ENCODE measurements around the gene CCNDBP1.

DNA sequence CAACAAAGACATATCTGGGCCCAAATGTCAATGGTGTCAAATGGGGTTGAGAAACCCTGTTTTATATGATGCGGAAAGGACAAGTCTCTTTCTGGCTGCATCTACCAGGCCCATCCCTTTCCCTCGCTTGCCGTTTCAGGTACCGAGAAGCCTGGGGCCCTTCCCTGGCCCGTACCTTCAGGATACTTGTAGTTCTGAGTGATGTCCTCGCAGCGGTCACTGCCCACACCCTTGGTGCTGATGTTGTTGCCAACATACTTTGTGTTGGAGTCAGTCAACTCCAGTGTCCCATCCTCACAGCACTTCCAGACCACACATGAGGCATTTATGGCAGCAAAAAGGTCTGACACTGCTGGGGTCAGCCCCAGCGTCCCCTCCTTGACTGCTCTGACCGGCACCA, 21.8 kb downstream of the CCNDBP1 start:
- TF ChIP-seq, protein P1, sequence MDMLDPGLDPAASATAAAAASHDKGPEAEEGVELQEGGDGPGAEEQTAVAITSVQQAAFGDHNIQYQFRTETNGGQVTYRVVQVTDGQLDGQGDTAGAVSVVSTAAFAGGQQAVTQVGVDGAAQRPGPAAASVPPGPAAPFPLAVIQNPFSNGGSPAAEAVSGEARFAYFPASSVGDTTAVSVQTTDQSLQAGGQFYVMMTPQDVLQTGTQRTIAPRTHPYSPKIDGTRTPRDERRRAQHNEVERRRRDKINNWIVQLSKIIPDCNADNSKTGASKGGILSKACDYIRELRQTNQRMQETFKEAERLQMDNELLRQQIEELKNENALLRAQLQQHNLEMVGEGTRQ (CRISPR knock-in tag; IDR thresholded peaks at IDR 0.05), result no peak
- TF ChIP-seq ETV6 (CRISPR knock-in tag; IDR thresholded peaks at IDR 0.05), result no peak
- TF ChIP-seq, protein P2, sequence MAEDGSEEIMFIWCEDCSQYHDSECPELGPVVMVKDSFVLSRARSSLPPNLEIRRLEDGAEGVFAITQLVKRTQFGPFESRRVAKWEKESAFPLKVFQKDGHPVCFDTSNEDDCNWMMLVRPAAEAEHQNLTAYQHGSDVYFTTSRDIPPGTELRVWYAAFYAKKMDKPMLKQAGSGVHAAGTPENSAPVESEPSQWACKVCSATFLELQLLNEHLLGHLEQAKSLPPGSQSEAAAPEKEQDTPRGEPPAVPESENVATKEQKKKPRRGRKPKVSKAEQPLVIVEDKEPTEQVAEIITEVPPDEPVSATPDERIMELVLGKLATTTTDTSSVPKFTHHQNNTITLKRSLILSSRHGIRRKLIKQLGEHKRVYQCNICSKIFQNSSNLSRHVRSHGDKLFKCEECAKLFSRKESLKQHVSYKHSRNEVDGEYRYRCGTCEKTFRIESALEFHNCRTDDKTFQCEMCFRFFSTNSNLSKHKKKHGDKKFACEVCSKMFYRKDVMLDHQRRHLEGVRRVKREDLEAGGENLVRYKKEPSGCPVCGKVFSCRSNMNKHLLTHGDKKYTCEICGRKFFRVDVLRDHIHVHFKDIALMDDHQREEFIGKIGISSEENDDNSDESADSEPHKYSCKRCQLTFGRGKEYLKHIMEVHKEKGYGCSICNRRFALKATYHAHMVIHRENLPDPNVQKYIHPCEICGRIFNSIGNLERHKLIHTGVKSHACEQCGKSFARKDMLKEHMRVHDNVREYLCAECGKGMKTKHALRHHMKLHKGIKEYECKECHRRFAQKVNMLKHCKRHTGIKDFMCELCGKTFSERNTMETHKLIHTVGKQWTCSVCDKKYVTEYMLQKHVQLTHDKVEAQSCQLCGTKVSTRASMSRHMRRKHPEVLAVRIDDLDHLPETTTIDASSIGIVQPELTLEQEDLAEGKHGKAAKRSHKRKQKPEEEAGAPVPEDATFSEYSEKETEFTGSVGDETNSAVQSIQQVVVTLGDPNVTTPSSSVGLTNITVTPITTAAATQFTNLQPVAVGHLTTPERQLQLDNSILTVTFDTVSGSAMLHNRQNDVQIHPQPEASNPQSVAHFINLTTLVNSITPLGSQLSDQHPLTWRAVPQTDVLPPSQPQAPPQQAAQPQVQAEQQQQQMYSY (CRISPR knock-in tag; IDR thresholded peaks at IDR 0.05), result no peak
- TF ChIP-seq, protein P3, sequence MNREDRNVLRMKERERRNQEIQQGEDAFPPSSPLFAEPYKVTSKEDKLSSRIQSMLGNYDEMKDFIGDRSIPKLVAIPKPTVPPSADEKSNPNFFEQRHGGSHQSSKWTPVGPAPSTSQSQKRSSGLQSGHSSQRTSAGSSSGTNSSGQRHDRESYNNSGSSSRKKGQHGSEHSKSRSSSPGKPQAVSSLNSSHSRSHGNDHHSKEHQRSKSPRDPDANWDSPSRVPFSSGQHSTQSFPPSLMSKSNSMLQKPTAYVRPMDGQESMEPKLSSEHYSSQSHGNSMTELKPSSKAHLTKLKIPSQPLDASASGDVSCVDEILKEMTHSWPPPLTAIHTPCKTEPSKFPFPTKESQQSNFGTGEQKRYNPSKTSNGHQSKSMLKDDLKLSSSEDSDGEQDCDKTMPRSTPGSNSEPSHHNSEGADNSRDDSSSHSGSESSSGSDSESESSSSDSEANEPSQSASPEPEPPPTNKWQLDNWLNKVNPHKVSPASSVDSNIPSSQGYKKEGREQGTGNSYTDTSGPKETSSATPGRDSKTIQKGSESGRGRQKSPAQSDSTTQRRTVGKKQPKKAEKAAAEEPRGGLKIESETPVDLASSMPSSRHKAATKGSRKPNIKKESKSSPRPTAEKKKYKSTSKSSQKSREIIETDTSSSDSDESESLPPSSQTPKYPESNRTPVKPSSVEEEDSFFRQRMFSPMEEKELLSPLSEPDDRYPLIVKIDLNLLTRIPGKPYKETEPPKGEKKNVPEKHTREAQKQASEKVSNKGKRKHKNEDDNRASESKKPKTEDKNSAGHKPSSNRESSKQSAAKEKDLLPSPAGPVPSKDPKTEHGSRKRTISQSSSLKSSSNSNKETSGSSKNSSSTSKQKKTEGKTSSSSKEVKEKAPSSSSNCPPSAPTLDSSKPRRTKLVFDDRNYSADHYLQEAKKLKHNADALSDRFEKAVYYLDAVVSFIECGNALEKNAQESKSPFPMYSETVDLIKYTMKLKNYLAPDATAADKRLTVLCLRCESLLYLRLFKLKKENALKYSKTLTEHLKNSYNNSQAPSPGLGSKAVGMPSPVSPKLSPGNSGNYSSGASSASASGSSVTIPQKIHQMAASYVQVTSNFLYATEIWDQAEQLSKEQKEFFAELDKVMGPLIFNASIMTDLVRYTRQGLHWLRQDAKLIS (CRISPR knock-in tag; IDR thresholded peaks at IDR 0.05; ENCODE audit: borderline replicate concordance), result no peak
- TF ChIP-seq SOX15 (CRISPR knock-in tag; IDR thresholded peaks at IDR 0.05), result no peak
- TF ChIP-seq, protein P4, sequence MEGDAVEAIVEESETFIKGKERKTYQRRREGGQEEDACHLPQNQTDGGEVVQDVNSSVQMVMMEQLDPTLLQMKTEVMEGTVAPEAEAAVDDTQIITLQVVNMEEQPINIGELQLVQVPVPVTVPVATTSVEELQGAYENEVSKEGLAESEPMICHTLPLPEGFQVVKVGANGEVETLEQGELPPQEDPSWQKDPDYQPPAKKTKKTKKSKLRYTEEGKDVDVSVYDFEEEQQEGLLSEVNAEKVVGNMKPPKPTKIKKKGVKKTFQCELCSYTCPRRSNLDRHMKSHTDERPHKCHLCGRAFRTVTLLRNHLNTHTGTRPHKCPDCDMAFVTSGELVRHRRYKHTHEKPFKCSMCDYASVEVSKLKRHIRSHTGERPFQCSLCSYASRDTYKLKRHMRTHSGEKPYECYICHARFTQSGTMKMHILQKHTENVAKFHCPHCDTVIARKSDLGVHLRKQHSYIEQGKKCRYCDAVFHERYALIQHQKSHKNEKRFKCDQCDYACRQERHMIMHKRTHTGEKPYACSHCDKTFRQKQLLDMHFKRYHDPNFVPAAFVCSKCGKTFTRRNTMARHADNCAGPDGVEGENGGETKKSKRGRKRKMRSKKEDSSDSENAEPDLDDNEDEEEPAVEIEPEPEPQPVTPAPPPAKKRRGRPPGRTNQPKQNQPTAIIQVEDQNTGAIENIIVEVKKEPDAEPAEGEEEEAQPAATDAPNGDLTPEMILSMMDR (IDR thresholded peaks at IDR 0.05), result no peak
- no peak for TF ChIP-seq ZNF232 (CRISPR knock-in tag; IDR thresholded peaks at IDR 0.05)
- no peak for TF ChIP-seq ESRRA (CRISPR knock-in tag; IDR thresholded peaks at IDR 0.05; ENCODE audit: borderline replicate concordance)

All from WTC11 (cell line).